ENCODE results near the gene PHF1. TPM values are rescaled to one million over a fixed set of nuclear protein-coding genes. Genes with fewer than 3 reads are reported as not detected.
A peak's percentile ranks its signal among the peaks of the same experiment; 100 is the strongest.

The PHF1 gene
- polyA plus RNA-seq, 1 donor from 2014 or later: 102 TPM

- no peak overlapping the region for H3K9ac ChIP-seq (ENCODE audit: low read length)
- H3K4me3 ChIP-seq (ENCODE audit: low read length): peak overlapping the region; percentile 87
- H3K27me3 ChIP-seq (ENCODE audit: insufficient read depth, low read depth, low read length): no peaks in the 10 kb centered on the region
- H3K79me2 ChIP-seq (replicated peaks; ENCODE audit: insufficient read depth, low read length): peaks cover 26% of the 10 kb centered on the region
- peaks cover 4% of the 10 kb centered on the region for H3K36me3 ChIP-seq (ENCODE audit: insufficient read depth, low read length)
- no peak overlapping the region for H3K27ac ChIP-seq (ENCODE audit: low read length)
- no peaks in the 10 kb centered on the region for H4K20me1 ChIP-seq (ENCODE audit: insufficient read depth)
- TF ChIP-seq CTCF (IDR thresholded peaks at IDR 0.05; ENCODE audit: poor library complexity, severe bottlenecking): no peak
- no peak for TF ChIP-seq EZH2 (IDR thresholded peaks at IDR 0.05; ENCODE audit: borderline replicate concordance, insufficient read depth, low read length, poor library complexity, severe bottlenecking)
- no peak for TF ChIP-seq RAD21 (conservative IDR thresholded peaks at IDR 0.05)
- no peak for TF ChIP-seq POLR2AphosphoS5 (IDR thresholded peaks at IDR 0.05)
- TF ChIP-seq TAF1 (IDR thresholded peaks at IDR 0.05; ENCODE audit: low read depth): no peak
- TF ChIP-seq EP300 (conservative IDR thresholded peaks at IDR 0.05; ENCODE audit: poor library complexity, severe bottlenecking): no peak
- TF ChIP-seq MXI1 (conservative IDR thresholded peaks at IDR 0.05; ENCODE audit: poor library complexity, severe bottlenecking): no peak
- no peak for TF ChIP-seq SMC3 (conservative IDR thresholded peaks at IDR 0.05; ENCODE audit: poor library complexity)
- no peaks in the 10 kb centered on the region for H3K9me3 ChIP-seq (ENCODE audit: low read length)
- H2AFZ ChIP-seq (ENCODE audit: low read depth, low read length): no peak overlapping the region
- H3K9me2 ChIP-seq (ENCODE audit: insufficient read depth, low read length): no peaks in the 10 kb centered on the region
- H3K4me2 ChIP-seq (ENCODE audit: low read length): no peak overlapping the region
- H3F3A ChIP-seq (ENCODE audit: insufficient read depth, low read length, poor library complexity, severe bottlenecking): peaks cover 10% of the 10 kb centered on the region
Observed at GRCh38 chr6:33414592-33415271, 3.9 kb downstream of the PHF1 start.

- Histone ChIP-seq H3K4me3 (ENCODE audit: low read length) (peak overlapping the region; percentile 87), H2AFZ (ENCODE audit: low read depth, low read length) (no peak overlapping the region), H3K9me2 (ENCODE audit: insufficient read depth, low read length) (no peaks in the 10 kb centered on the region), H3K27ac (ENCODE audit: low read length) (no peak overlapping the region), H3K4me2 (ENCODE audit: low read length) (peak overlapping the region; percentile 74), H4K20me1 (ENCODE audit: insufficient read depth) (no peaks in the 10 kb centered on the region), H3K36me3 (ENCODE audit: insufficient read depth, low read length) (peaks cover 4% of the 10 kb centered on the region), H3F3A (ENCODE audit: insufficient read depth, low read length, poor library complexity, severe bottlenecking) (peaks cover 10% of the 10 kb centered on the region), H3K27me3 (ENCODE audit: insufficient read depth, low read depth, low read length) (no peaks in the 10 kb centered on the region), H3K9me3 (ENCODE audit: low read length) (no peaks in the 10 kb centered on the region), H3K79me2 (replicated peaks; ENCODE audit: insufficient read depth, low read length) (peaks cover 32% of the 10 kb centered on the region), H3K9ac (ENCODE audit: low read length) (peak overlapping the region; percentile 96)
- TF ChIP-seq TAF1 (IDR thresholded peaks at IDR 0.05; ENCODE audit: low read depth) (no peak), CTCF (IDR thresholded peaks at IDR 0.05; ENCODE audit: poor library complexity, severe bottlenecking) (no peak), EP300 (conservative IDR thresholded peaks at IDR 0.05; ENCODE audit: poor library complexity, severe bottlenecking) (no peak), EZH2 (IDR thresholded peaks at IDR 0.05; ENCODE audit: borderline replicate concordance, insufficient read depth, low read length, poor library complexity, severe bottlenecking) (no peak), RAD21 (conservative IDR thresholded peaks at IDR 0.05) (no peak), SMC3 (conservative IDR thresholded peaks at IDR 0.05; ENCODE audit: poor library complexity) (no peak), POLR2AphosphoS5 (IDR thresholded peaks at IDR 0.05) (no peak)
- TF ChIP-seq, protein P1, sequence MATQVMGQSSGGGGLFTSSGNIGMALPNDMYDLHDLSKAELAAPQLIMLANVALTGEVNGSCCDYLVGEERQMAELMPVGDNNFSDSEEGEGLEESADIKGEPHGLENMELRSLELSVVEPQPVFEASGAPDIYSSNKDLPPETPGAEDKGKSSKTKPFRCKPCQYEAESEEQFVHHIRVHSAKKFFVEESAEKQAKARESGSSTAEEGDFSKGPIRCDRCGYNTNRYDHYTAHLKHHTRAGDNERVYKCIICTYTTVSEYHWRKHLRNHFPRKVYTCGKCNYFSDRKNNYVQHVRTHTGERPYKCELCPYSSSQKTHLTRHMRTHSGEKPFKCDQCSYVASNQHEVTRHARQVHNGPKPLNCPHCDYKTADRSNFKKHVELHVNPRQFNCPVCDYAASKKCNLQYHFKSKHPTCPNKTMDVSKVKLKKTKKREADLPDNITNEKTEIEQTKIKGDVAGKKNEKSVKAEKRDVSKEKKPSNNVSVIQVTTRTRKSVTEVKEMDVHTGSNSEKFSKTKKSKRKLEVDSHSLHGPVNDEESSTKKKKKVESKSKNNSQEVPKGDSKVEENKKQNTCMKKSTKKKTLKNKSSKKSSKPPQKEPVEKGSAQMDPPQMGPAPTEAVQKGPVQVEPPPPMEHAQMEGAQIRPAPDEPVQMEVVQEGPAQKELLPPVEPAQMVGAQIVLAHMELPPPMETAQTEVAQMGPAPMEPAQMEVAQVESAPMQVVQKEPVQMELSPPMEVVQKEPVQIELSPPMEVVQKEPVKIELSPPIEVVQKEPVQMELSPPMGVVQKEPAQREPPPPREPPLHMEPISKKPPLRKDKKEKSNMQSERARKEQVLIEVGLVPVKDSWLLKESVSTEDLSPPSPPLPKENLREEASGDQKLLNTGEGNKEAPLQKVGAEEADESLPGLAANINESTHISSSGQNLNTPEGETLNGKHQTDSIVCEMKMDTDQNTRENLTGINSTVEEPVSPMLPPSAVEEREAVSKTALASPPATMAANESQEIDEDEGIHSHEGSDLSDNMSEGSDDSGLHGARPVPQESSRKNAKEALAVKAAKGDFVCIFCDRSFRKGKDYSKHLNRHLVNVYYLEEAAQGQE (IDR thresholded peaks at IDR 0.05; ENCODE audit: borderline replicate concordance): no peak
Observed at GRCh38 chr6:33415831-33416230, 5.0 kb downstream of the PHF1 start.
